ENCODE results near the gene EME1.
"Not testable (repeated sequence)": the region's sequence is repeated elsewhere in the genome, so short reads cannot be mapped to it uniquely, and the experiment has no call there.

The EME1 gene

DNA sequence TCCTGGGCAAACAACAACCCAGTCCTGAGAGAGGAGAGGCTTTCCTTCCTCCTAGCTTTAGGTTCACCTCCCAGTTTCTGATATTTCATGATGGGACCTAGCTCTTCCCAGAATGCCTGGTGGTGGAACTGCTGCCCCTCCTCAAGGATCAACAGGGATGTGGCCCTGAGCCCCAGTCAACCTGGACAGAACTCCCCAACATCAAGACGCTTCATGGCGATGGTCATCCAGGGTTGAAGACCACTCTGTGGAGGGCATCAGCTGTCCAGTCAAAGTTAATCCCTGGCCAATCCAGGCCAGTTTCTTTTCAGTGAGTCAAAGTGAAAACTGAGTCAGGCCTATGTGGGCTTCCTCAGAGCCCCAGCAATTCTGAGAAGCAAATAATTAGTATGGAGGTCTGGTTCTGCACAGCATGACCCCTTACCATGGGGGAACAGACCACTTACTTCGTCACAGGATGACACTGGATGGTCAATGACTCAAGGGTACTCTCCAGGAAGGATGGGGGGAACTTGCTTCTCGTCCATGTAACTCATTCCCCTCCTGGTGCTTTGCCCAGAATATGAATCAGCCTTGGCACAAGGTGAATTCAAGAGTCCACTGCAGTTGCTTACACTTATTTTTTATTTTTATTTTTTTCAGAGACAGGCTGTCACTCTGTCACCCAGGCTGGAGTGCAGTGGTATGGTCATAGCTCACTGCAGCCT lies 41.8 kb upstream of the EME1 start:
- Histone ChIP-seq H3K27ac (replicated peaks) (no peak overlapping the region), H3K27me3 (ENCODE audit: insufficient read depth, poor library complexity, severe bottlenecking) (no peaks in the 10 kb centered on the region), H3K4me3 (replicated peaks; ENCODE audit: insufficient read depth, low read length) (no peak overlapping the region)
- DNase-seq (ENCODE audit: low read depth in 1 of 2, low spot score in 1 of 2), result no peak
- TF ChIP-seq SPI1 (IDR thresholded peaks at IDR 0.05; ENCODE audit: borderline replicate concordance, low read depth), result no peak
- TF ChIP-seq POLR2AphosphoS5 (IDR thresholded peaks at IDR 0.05; ENCODE audit: low read depth), result no peak
- TF ChIP-seq, protein P1, sequence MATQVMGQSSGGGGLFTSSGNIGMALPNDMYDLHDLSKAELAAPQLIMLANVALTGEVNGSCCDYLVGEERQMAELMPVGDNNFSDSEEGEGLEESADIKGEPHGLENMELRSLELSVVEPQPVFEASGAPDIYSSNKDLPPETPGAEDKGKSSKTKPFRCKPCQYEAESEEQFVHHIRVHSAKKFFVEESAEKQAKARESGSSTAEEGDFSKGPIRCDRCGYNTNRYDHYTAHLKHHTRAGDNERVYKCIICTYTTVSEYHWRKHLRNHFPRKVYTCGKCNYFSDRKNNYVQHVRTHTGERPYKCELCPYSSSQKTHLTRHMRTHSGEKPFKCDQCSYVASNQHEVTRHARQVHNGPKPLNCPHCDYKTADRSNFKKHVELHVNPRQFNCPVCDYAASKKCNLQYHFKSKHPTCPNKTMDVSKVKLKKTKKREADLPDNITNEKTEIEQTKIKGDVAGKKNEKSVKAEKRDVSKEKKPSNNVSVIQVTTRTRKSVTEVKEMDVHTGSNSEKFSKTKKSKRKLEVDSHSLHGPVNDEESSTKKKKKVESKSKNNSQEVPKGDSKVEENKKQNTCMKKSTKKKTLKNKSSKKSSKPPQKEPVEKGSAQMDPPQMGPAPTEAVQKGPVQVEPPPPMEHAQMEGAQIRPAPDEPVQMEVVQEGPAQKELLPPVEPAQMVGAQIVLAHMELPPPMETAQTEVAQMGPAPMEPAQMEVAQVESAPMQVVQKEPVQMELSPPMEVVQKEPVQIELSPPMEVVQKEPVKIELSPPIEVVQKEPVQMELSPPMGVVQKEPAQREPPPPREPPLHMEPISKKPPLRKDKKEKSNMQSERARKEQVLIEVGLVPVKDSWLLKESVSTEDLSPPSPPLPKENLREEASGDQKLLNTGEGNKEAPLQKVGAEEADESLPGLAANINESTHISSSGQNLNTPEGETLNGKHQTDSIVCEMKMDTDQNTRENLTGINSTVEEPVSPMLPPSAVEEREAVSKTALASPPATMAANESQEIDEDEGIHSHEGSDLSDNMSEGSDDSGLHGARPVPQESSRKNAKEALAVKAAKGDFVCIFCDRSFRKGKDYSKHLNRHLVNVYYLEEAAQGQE (IDR thresholded peaks at IDR 0.05; ENCODE audit: insufficient replicate concordance, low read depth), result no peak
- no peak for TF ChIP-seq CTCF (IDR thresholded peaks at IDR 0.05; ENCODE audit: insufficient read depth, low read length)
- TF ChIP-seq GABPA (IDR thresholded peaks at IDR 0.05; ENCODE audit: low read depth), result no peak

DNA sequence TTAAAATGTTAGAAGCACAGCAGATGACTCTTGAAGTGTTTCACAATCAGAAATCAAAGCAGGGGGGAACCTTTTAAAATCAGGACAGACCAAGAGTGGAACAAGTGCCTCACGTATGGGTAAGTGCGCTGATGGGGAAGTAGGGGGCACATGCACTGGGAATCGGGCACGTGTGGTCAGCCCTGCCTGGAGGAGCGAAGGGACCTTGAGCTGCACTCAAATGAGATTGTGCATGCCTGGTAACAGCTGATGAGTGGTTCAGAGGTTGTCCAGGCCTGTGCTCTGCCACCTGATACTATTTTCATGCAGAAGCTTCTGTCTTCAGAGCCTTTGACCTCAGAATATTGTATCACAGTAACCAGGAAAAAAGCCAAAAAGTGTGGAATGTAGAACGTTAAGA lies 40.8 kb upstream of the EME1 start:
- peak in 1 of 2 experiments; percentile 33 for DNase-seq (ENCODE audit: low read depth in 1 of 2, low spot score in 1 of 2)
- TF ChIP-seq SPI1 (IDR thresholded peaks at IDR 0.05; ENCODE audit: borderline replicate concordance, low read depth) (no peak), GABPA (IDR thresholded peaks at IDR 0.05; ENCODE audit: low read depth) (no peak), POLR2AphosphoS5 (IDR thresholded peaks at IDR 0.05; ENCODE audit: low read depth) (no peak), CTCF (IDR thresholded peaks at IDR 0.05; ENCODE audit: insufficient read depth, low read length) (no peak)
- TF ChIP-seq, protein P1 (IDR thresholded peaks at IDR 0.05; ENCODE audit: insufficient replicate concordance, low read depth), result no peak
- Histone ChIP-seq H3K4me3 (replicated peaks; ENCODE audit: insufficient read depth, low read length) (no peak overlapping the region), H3K27me3 (ENCODE audit: insufficient read depth, poor library complexity, severe bottlenecking) (no peaks in the 10 kb centered on the region), H3K27ac (replicated peaks) (no peak overlapping the region)

- DNase-seq (ENCODE audit: low read depth in 1 of 2, low spot score in 1 of 2), result not testable (repeated sequence)
These were observed 39.6 kb upstream of the EME1 start for GRCh38 chr17:50333291-50334057.

DNA sequence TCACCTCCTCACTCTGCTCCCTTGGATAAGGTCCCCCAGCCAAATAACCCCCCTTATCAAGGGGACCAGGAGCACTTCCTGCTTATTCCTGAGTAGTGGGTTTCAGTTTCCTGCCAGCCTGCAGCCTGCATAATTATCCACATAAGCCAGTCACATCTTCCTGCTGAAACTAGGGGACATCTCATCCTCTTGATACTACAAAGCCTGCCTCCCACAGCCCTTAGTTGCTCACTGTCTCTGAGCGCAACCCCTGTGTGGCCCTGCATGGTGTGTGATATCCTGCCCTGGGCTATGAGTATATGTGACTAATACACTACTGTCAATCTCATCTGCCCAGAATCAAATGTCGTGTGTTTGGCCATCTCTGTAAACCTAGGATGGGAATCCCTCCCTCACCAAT lies 35.1 kb upstream of the EME1 start:
- Histone ChIP-seq H3K27ac (replicated peaks) (no peak overlapping the region), H3K4me3 (replicated peaks; ENCODE audit: insufficient read depth, low read length) (no peak overlapping the region), H3K27me3 (ENCODE audit: insufficient read depth, poor library complexity, severe bottlenecking) (no peaks in the 10 kb centered on the region)
- DNase-seq (ENCODE audit: low read depth in 1 of 2, low spot score in 1 of 2), result no peak
- TF ChIP-seq GABPA (IDR thresholded peaks at IDR 0.05; ENCODE audit: low read depth), result no peak
- TF ChIP-seq POLR2AphosphoS5 (IDR thresholded peaks at IDR 0.05; ENCODE audit: low read depth), result no peak
- TF ChIP-seq, protein P1 (IDR thresholded peaks at IDR 0.05; ENCODE audit: insufficient replicate concordance, low read depth), result no peak
- TF ChIP-seq CTCF (IDR thresholded peaks at IDR 0.05; ENCODE audit: insufficient read depth, low read length), result no peak
- no peak for TF ChIP-seq SPI1 (IDR thresholded peaks at IDR 0.05; ENCODE audit: borderline replicate concordance, low read depth)

More at GRCh38 chr17:50333291-50334057, 39.6 kb upstream of the EME1 start:
- H3K27ac ChIP-seq (replicated peaks); H3K4me3 ChIP-seq (replicated peaks; ENCODE audit: insufficient read depth, low read length); H3K27me3 ChIP-seq (ENCODE audit: insufficient read depth, poor library complexity, severe bottlenecking): not testable (repeated sequence)

Measured in HL-60 (cell line).